Measurements from ENCODE around the gene SEMA6D.

- TF ChIP-seq, protein P1, sequence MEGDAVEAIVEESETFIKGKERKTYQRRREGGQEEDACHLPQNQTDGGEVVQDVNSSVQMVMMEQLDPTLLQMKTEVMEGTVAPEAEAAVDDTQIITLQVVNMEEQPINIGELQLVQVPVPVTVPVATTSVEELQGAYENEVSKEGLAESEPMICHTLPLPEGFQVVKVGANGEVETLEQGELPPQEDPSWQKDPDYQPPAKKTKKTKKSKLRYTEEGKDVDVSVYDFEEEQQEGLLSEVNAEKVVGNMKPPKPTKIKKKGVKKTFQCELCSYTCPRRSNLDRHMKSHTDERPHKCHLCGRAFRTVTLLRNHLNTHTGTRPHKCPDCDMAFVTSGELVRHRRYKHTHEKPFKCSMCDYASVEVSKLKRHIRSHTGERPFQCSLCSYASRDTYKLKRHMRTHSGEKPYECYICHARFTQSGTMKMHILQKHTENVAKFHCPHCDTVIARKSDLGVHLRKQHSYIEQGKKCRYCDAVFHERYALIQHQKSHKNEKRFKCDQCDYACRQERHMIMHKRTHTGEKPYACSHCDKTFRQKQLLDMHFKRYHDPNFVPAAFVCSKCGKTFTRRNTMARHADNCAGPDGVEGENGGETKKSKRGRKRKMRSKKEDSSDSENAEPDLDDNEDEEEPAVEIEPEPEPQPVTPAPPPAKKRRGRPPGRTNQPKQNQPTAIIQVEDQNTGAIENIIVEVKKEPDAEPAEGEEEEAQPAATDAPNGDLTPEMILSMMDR (IDR thresholded peaks at IDR 0.05; ENCODE audit: low read length), result no peak
- TF ChIP-seq EZH2 (optimal IDR thresholded peaks at IDR 0.05; ENCODE audit: low read depth, low read length) (no peak), EZH2phosphoT487 (IDR thresholded peaks at IDR 0.05; ENCODE audit: low read length) (no peak)
Measured at GRCh38 chr15:47814620-47815019, 97.3 kb downstream of the SEMA6D start.

Measured in MM.1S (cell line).